AG04450 (cell line): ENCODE results near the gene STAMBPL1. TPM values are rescaled to one million over a fixed set of nuclear protein-coding genes. Genes with fewer than 3 reads are reported as not detected.
"Not testable (repeated sequence)": the region's sequence is repeated elsewhere in the genome, so short reads cannot be mapped to it uniquely, and the experiment has no call there.

Experiments
- CTCF ChIA-PET: fragments of 300-600, 350-600 bp; formaldehyde crosslinking; extraction: SDS; loops from one replicate; lab custom pipeline; 2022; ENCODE audit warnings: antibody characterized with exemption, inconsistent platforms; lab: Charles Lee
- POLR2A ChIA-PET: fragments of 350-600 bp; formaldehyde crosslinking; extraction: SDS; loops from one replicate; lab custom pipeline; 2021; ENCODE audit warnings: antibody characterized with exemption, inconsistent platforms; lab: Yijun Ruan, JAX
- DNase-seq: peaks from one replicate; pipeline ENCODE4 v3.0.0-alpha.2; 2011; ENCODE audit warnings: low read depth, low spot score
- H3K27ac ChIP-seq: one replicate; pipeline ENCODE4 v1.5.1; 2012; ENCODE audit warnings: low read depth, low read length, control low read depth
- H3K27me3 ChIP-seq: one replicate; pipeline ENCODE4 v1.6.0; 2012; ENCODE audit warnings: low read length; ENCODE audit not compliant: control insufficient read depth, insufficient read depth
- H3K4me3 ChIP-seq: 2 replicates; pipeline ENCODE4 v1.5.1; 2011; ENCODE audit warnings: mild to moderate bottlenecking, low read depth, low read length, control low read depth
- H3K9me3 ChIP-seq: 2 replicates; pipeline ENCODE4 v1.5.1; 2012; ENCODE audit warnings: low read length; ENCODE audit not compliant: control insufficient read depth, insufficient read depth
- polyA plus RNA-seq: library from polyadenylated mRNA; depleted of rRNA; stranded (reverse); fragments of >200 nt; gene quantifications from 2 replicates; pipeline ENCODE4 v1.2.3, GENCODE V29; 2011
- TF ChIP-seq, protein P1 (sequence below): IDR thresholded peaks from 2 replicates; pipeline ENCODE4 v1.5.1; 2011; ENCODE audit warnings: low read depth, low read length, control low read depth, inconsistent platforms

The STAMBPL1 gene
- polyA plus RNA-seq, 1 experiment, result 50.3 TPM

DNA sequence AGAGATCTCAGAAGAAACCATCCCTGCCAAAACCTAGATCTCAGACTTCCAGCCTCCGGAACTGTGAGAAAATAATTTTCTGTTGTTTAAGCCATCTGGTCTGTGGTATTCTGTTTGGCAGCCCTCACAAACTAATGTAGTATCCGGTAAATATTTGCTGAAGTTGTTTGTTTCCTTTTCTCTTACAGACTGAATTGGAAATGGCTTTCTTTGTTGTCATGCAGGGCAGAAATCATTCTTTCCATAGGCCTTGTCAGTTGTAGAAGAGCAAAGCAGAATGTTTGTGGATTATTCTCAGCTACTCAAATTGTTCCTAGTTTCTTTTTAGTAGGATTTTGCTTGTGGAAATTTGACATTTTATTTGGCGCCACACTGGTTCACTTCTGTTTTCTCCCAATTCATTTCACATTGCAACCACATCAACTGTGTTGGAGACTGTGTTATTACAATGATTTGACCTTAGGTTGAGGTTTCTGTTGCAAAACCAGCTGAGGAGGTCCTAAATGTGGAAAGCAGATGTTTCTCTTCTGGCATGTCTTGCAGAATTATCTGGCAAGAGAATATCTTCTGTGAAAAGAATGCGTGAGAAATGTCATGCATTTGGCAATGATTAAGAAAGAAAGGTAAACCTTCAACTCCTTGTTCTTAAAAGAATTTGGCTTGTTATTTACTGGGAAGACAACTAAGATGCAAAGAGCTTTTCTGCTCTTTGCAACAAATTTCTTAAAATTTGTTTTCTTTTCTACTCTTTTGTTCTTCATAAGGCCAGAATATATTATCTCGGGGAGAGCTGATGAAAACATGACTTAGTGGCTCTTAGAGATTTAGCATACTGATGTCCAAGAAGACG is 46.7 kb downstream of the STAMBPL1 start:
- no peak overlapping the region for H3K4me3 ChIP-seq
- POLR2A ChIA-PET, result interaction anchor here (0.6 to 1.3 kb wide), 4 partner anchors 8 to 47 kb away, joined by 3 to 9 read pairs (median 7); partner anchors contain the start of gene STAMBPL1
- peak overlapping the region; percentile 76 for H3K27ac ChIP-seq
- no peaks in the 10 kb centered on the region for H3K27me3 ChIP-seq
- CTCF ChIA-PET, result interaction anchor here (1.1 to 10.0 kb wide), 5 partner anchors 8 to 291 kb away, joined by 3 to 467 read pairs (median 4); no protein-coding TSS in a partner anchor
- peak; percentile 91 for DNase-seq
- TF ChIP-seq, protein P1, sequence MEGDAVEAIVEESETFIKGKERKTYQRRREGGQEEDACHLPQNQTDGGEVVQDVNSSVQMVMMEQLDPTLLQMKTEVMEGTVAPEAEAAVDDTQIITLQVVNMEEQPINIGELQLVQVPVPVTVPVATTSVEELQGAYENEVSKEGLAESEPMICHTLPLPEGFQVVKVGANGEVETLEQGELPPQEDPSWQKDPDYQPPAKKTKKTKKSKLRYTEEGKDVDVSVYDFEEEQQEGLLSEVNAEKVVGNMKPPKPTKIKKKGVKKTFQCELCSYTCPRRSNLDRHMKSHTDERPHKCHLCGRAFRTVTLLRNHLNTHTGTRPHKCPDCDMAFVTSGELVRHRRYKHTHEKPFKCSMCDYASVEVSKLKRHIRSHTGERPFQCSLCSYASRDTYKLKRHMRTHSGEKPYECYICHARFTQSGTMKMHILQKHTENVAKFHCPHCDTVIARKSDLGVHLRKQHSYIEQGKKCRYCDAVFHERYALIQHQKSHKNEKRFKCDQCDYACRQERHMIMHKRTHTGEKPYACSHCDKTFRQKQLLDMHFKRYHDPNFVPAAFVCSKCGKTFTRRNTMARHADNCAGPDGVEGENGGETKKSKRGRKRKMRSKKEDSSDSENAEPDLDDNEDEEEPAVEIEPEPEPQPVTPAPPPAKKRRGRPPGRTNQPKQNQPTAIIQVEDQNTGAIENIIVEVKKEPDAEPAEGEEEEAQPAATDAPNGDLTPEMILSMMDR, result no peak
- no peaks in the 10 kb centered on the region for H3K9me3 ChIP-seq

DNA sequence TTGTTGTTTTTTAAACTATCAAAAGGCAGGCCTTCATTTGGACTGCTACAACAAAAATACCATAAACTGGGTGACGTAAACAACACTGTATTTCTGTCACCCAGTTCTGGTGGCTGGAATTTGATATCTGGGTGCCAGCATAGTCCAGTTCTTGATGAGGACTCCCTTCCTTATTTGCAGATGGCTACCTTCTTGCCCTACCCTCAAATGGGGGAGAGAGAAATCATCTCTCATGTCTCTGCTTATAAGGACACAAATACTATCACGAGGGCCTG is 47.3 kb downstream of the STAMBPL1 start:
- TF ChIP-seq, protein P1, result no peak
- CTCF ChIA-PET, result interaction anchor here (1.1 to 10.0 kb wide), 5 partner anchors 9 to 290 kb away, joined by 3 to 467 read pairs (median 3); no protein-coding TSS in a partner anchor
- no peak overlapping the region for H3K4me3 ChIP-seq
- H3K27me3 ChIP-seq, result no peaks in the 10 kb centered on the region
- no peak for DNase-seq
- H3K9me3 ChIP-seq, result no peaks in the 10 kb centered on the region
- H3K27ac ChIP-seq, result peak overlapping the region; percentile 69
- POLR2A ChIA-PET, result interaction anchor here (0.6 to 1.3 kb wide), 4 partner anchors 9 to 47 kb away, joined by 3 to 9 read pairs (median 7); partner anchors contain the start of gene STAMBPL1

DNA sequence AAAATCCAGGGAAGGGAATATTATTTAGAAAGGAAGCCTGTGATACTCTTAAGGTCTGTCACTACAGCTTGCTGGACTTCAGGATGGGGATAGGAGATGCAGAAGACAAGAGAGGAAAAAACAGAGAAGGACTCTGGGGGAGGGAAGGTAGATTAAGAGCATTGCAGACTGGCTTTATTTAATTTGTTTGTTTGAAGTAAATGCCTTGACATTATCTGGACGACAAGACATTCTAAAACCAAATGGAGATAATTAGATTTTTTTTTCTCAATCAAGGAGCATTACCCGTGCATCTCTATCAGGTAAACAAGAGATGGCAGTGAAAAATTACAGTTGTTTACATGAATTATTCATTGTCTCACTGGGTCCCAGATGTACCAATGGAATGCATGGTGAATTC is 48.2 kb downstream of the STAMBPL1 start:
- no peaks in the 10 kb centered on the region for H3K27me3 ChIP-seq
- no peak overlapping the region for H3K27ac ChIP-seq
- ChIA-PET CTCF (interaction anchor here (1.1 to 10.0 kb wide), 5 partner anchors 8 to 91 kb away, joined by 3 to 467 read pairs (median 4); no protein-coding TSS in a partner anchor), POLR2A (no interaction called here)
- H3K9me3 ChIP-seq, result no peaks in the 10 kb centered on the region
- TF ChIP-seq, protein P1, result no peak
- H3K4me3 ChIP-seq, result no peak overlapping the region
- no peak for DNase-seq

DNA sequence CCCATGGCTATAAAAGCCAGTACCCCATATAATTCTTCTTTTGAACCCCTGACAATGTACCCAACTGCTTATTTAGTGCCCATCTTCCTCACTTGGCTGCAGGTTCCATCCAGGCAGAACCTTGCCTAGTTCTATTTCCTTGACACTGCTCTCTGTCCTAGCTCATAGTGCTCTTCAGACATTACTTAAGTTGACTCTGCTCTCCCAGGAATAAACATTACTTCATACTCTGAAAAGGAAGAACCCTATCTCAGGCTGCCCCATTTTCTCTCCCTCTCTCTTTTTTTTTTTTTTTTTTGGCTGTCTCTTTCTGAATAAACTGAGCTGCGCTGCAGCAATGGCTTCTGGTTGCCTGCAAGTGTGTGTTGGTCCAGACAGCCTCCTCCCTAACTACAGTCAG is 51.5 kb downstream of the STAMBPL1 start:
- ChIA-PET POLR2A (interaction anchor here (0.7 to 3.1 kb wide), 5 partner anchors 13 to 365 kb away, joined by 3 to 17 read pairs (median 7); partner anchors contain the start of gene FAS), CTCF (interaction anchor here (0.7 to 10.0 kb wide), 20 partner anchors 8 to 517 kb away, joined by 3 to 467 read pairs (median 10); partner anchors contain the start of genes ANKRD22, FAS and RNLS)
- Histone ChIP-seq H3K27ac (no peak overlapping the region), H3K9me3 (no peaks in the 10 kb centered on the region), H3K27me3 (no peaks in the 10 kb centered on the region), H3K4me3 (no peak overlapping the region)
- TF ChIP-seq, protein P1, result no peak
- DNase-seq, result no peak

DNA sequence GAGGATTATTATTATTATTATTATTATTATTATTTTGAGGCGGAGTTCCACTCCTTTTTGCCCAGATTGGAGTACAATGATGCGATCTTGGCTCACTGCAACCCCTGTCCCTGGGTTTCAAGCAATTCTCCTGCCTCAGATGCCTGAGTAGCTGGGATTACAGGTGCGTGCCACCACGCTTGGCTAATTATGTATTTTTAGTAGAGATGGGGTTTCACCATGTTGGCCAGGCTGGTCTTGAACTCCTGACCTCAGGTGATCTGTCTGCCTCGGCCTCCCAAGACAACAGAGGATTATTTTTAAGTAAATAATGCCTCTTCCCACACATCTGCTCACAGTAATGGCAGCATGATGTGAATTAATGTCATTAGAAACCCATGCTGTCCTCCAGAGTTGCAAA is 52.0 kb downstream of the STAMBPL1 start:
- peak overlapping the region; percentile 49 for H3K27ac ChIP-seq

More for the DNA sequence above, 52.0 kb downstream of the STAMBPL1 start:
- not testable (repeated sequence) for H3K27me3 ChIP-seq, DNase-seq, H3K9me3 ChIP-seq, H3K4me3 ChIP-seq
- ChIA-PET POLR2A (interaction anchor here (0.7 to 3.1 kb wide), 8 partner anchors 14 to 365 kb away, joined by 3 to 17 read pairs (median 7); partner anchors contain the start of genes FAS and STAMBPL1), CTCF (interaction anchor here (0.5 to 10.0 kb wide), 49 partner anchors 8 to 374 kb away, joined by 3 to 467 read pairs (median 8); partner anchors contain the start of genes ANKRD22, CH25H and FAS)
